Keratinocyte (primary cell): ENCODE results near the gene PARP2.

Experiments used
- CTCF ChIP-seq, 3 experiments: IDR thresholded peaks in 1 of 3; conservative IDR thresholded peaks in 1 of 3; optimal IDR thresholded peaks in 1 of 3; 2 replicates in 2 of 3; 3 replicates in 1 of 3; pipeline versions ENCODE3 to v1.5.1; 2011; ENCODE audit warnings: low read length in 3 of 3, mild to moderate bottlenecking in 3 of 3, moderate library complexity in 2 of 3, control low read depth in 1 of 3, inconsistent platforms in 1 of 3; ENCODE audit not compliant: insufficient read depth in 2 of 3; ENCODE audit errors: extremely low read depth in 1 of 3
- EZH2 ChIP-seq: IDR thresholded peaks from one replicate; pipeline ENCODE4 v1.6.1; 2012; ENCODE audit warnings: inconsistent platforms, mild to moderate bottlenecking, low read length, moderate library complexity

- no peak for TF ChIP-seq EZH2
- no peak for TF ChIP-seq CTCF (optimal IDR thresholded peaks at IDR 0.05 in 1 of 3, IDR thresholded peaks at IDR 0.05 in 1 of 3, conservative IDR thresholded peaks at IDR 0.05 in 1 of 3; ENCODE audit: extremely low read depth in 1 of 3, insufficient read depth in 2 of 3, low read length in 3 of 3)
These were observed 33.7 kb downstream of the PARP2 start for GRCh38 chr14:20377171-20377570.
